Tibial nerve (tissue), 4 donors: ENCODE results near the gene SLC6A17. TPM values are rescaled to one million over a fixed set of nuclear protein-coding genes. Genes with fewer than 3 reads are reported as not detected.

ENCODE experiments used
- DNase-seq, 2 donors: peaks; one replicate each; pipeline ENCODE4 v3.0.0-alpha.2; 2019; ENCODE audit warnings: low spot score in 2 of 2
- H3K27ac ChIP-seq, 4 donors: fragments of 200-600 bp; sonication (generic) in 3 of 4; one replicate each; pipeline ENCODE4 v1.5.1; 2017 to 2019; ENCODE audit warnings: mild to moderate bottlenecking in 1 of 4
- H3K27me3 ChIP-seq, 2 donors: fragments of 200-600 bp; sonication (generic) in 1 of 2; one replicate each; pipeline versions ENCODE4 v1.5.1 to v1.6.0; 2017 to 2019
- H3K36me3 ChIP-seq, 3 donors: fragments of 200-600 bp; sonication (generic); one replicate each; pipeline ENCODE4 v1.5.1; 2018 to 2019
- H3K4me1 ChIP-seq, 4 donors: fragments of 200-600 bp; sonication (generic) in 3 of 4; one replicate each; pipeline ENCODE4 v1.5.1; 2017 to 2019
- H3K4me3 ChIP-seq, 4 donors: fragments of 200-600 bp; sonication (generic) in 3 of 4; one replicate each; pipeline ENCODE4 v1.5.1; 2017 to 2019; ENCODE audit warnings: mild to moderate bottlenecking in 1 of 4, moderate library complexity in 1 of 4
- H3K9me3 ChIP-seq, 4 donors: fragments of 200-600 bp; sonication (generic) in 3 of 4; one replicate each; pipeline ENCODE4 v1.5.1; 2017 to 2019
- EP300 ChIP-seq, 2 donors: sonication (generic); formaldehyde crosslinking; IDR thresholded peaks; one replicate each; pipeline ENCODE4 v1.6.1; 2017; ENCODE audit warnings: antibody characterized with exemption in 2 of 2, mild to moderate bottlenecking in 1 of 2
- POLR2A ChIP-seq, 2 donors: fragments of 450-650 bp; IDR thresholded peaks; one replicate each; pipeline ENCODE4 v1.6.1; 2017; ENCODE audit warnings: antibody characterized with exemption in 2 of 2, mild to moderate bottlenecking in 2 of 2, moderate library complexity in 2 of 2
- WGBS, 2 donors: methylation state at CpG; one replicate each; pipeline ENCODE4 v1.1.5; 2018; 5-methylcytosine and 5-hydroxymethylcytosine counted together
- total RNA-seq, 4 donors: library from RNA; depleted of rRNA; stranded (reverse); fragments of >200 nt; gene quantifications; one replicate each; pipeline ENCODE4 v1.1.0, GENCODE V29; 2016
- TF ChIP-seq, protein P1 (sequence below), 5 experiments: fragments of 200-600 bp in 3 of 5; fragments of 450-650 bp in 2 of 5; sonication (generic) in 3 of 5; IDR thresholded peaks; one replicate each; pipeline ENCODE4 v1.5.1; 2016 to 2019; ENCODE audit warnings: antibody characterized with exemption in 5 of 5, mild to moderate bottlenecking in 3 of 5, moderate library complexity in 2 of 5

Gene SLC6A17
- total RNA-seq, 4 donors from 2014 or later, result under 0.01 to 0.22 TPM; not detected in 2

- no peak overlapping the region for H3K27ac ChIP-seq
- no peaks in the 10 kb centered on the region for H3K4me1 ChIP-seq
- H3K36me3 ChIP-seq, result peaks cover 0 to 71% (median 0%) of the 10 kb centered on the region in 3 donors
- TF ChIP-seq, protein P1, sequence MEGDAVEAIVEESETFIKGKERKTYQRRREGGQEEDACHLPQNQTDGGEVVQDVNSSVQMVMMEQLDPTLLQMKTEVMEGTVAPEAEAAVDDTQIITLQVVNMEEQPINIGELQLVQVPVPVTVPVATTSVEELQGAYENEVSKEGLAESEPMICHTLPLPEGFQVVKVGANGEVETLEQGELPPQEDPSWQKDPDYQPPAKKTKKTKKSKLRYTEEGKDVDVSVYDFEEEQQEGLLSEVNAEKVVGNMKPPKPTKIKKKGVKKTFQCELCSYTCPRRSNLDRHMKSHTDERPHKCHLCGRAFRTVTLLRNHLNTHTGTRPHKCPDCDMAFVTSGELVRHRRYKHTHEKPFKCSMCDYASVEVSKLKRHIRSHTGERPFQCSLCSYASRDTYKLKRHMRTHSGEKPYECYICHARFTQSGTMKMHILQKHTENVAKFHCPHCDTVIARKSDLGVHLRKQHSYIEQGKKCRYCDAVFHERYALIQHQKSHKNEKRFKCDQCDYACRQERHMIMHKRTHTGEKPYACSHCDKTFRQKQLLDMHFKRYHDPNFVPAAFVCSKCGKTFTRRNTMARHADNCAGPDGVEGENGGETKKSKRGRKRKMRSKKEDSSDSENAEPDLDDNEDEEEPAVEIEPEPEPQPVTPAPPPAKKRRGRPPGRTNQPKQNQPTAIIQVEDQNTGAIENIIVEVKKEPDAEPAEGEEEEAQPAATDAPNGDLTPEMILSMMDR (IDR thresholded peaks at IDR 0.05), result no peak
- no peak for TF ChIP-seq POLR2A (IDR thresholded peaks at IDR 0.05)
- no peak for TF ChIP-seq EP300 (IDR thresholded peaks at IDR 0.05)
- no peaks in the 10 kb centered on the region for H3K9me3 ChIP-seq
- 96 to 97% methylated on average over 15 to 17 of the region's 17 CpGs for WGBS, 2 donors
- H3K4me3 ChIP-seq, result no peak overlapping the region
- no peaks in the 10 kb centered on the region for H3K27me3 ChIP-seq
- DNase-seq, result no peak
Observed at GRCh38 chr1:110223581-110223980, 73.3 kb downstream of the SLC6A17 start.

GRCh38 chr1:110224240-110224995 lies 74.1 kb downstream of the SLC6A17 start:
- Histone ChIP-seq H3K27ac (no peak overlapping the region), H3K27me3 (no peaks in the 10 kb centered on the region), H3K4me1 (no peaks in the 10 kb centered on the region), H3K4me3 (no peak overlapping the region), H3K36me3 (peaks cover 0 to 79% (median 0%) of the 10 kb centered on the region in 3 donors), H3K9me3 (no peaks in the 10 kb centered on the region)
- DNase-seq, result no peak
- TF ChIP-seq POLR2A (IDR thresholded peaks at IDR 0.05), result no peak
- no peak for TF ChIP-seq EP300 (IDR thresholded peaks at IDR 0.05)
- TF ChIP-seq, protein P1 (IDR thresholded peaks at IDR 0.05), result no peak
- 74 to 83% methylated on average over 7 to 8 of the region's 8 CpGs for WGBS, 2 donors

- H3K4me1 ChIP-seq, result no peaks in the 10 kb centered on the region
- H3K4me3 ChIP-seq, result no peak overlapping the region
- DNase-seq, result no peak
- H3K27ac ChIP-seq, result no peak overlapping the region
- WGBS, 2 donors, result 59 to 88% methylated on average over 6 to 7 of the region's 7 CpGs
- H3K9me3 ChIP-seq, result no peaks in the 10 kb centered on the region
- no peaks in the 10 kb centered on the region for H3K27me3 ChIP-seq
- peaks cover 0 to 87% (median 0%) of the 10 kb centered on the region in 3 donors for H3K36me3 ChIP-seq
- no peak for TF ChIP-seq POLR2A (IDR thresholded peaks at IDR 0.05)
- no peak for TF ChIP-seq EP300 (IDR thresholded peaks at IDR 0.05)
- TF ChIP-seq, protein P1 (IDR thresholded peaks at IDR 0.05), result no peak
Observed at GRCh38 chr1:110225212-110225611, 74.9 kb downstream of the SLC6A17 start.

DNA sequence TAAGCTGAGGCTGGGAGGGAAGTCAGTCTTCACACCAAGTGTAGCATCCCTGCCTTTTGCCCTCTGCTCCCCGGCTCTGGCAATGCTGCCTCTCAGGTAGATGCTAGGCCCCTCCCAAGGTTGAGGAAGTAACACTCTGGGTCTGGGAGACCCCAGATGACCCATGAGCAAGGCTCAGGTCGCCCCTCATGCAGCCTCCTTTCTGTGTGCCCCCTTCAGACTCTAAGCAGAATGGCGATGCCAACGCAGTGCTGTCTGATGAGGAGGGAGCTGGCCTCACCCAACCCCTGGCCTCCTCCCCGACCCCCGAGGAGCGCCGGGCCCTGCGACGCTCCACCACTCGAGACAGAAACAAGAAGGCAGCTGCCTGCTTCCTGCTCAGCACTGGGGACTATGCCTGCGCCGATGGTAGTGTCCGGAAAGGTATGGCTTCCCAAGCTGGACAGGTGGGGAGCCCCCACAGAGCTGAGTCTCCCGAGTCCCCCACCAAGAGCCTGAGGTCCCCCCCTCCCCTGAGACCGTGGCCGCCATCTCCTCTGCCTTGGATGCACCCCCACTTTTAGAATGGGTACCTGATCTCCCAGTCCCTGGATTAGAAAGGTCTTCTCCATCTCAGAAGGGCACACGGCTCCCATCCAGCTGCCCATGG lies 75.6 kb downstream of the SLC6A17 start:
- TF ChIP-seq, protein P1 (IDR thresholded peaks at IDR 0.05), result no peak
- TF ChIP-seq POLR2A (IDR thresholded peaks at IDR 0.05) (no peak), EP300 (IDR thresholded peaks at IDR 0.05) (no peak)
- no peaks in the 10 kb centered on the region for H3K4me1 ChIP-seq
- no peaks in the 10 kb centered on the region for H3K9me3 ChIP-seq
- H3K27me3 ChIP-seq, result no peaks in the 10 kb centered on the region
- DNase-seq, result no peak
- 91 to 98% methylated on average over 13 to 18 of the region's 18 CpGs for WGBS, 2 donors
- no peak overlapping the region for H3K27ac ChIP-seq
- no peak overlapping the region for H3K4me3 ChIP-seq
- peaks cover 0 to 94% (median 0%) of the 10 kb centered on the region in 3 donors for H3K36me3 ChIP-seq

GRCh38 chr1:110227774-110228173 lies 77.5 kb downstream of the SLC6A17 start:
- DNase-seq, result no peak
- Histone ChIP-seq H3K4me3 (no peak overlapping the region), H3K27ac (no peak overlapping the region), H3K4me1 (no peaks in the 10 kb centered on the region), H3K27me3 (no peaks in the 10 kb centered on the region), H3K36me3 (peaks cover 0 to 99% (median 0%) of the 10 kb centered on the region in 3 donors), H3K9me3 (peaks cover 0 to 8% (median 0%) of the 10 kb centered on the region in 4 donors)
- TF ChIP-seq, protein P1 (IDR thresholded peaks at IDR 0.05), result no peak
- no peak for TF ChIP-seq EP300 (IDR thresholded peaks at IDR 0.05)
- TF ChIP-seq POLR2A (IDR thresholded peaks at IDR 0.05), result no peak
- WGBS, 2 donors, result 90 to 96% methylated on average over 12 of the region's 12 CpGs
